SU-DHL-6 (cell line): ENCODE results near the gene SNX3.

Experiments
- CTCF ChIP-seq: fragments of 200-600 bp; sonication (generic); IDR thresholded peaks from one replicate; pipeline ENCODE4 v1.5.1; 2017; ENCODE audit warnings: antibody characterized with exemption, mild to moderate bottlenecking, low read length, moderate library complexity; ENCODE audit not compliant: insufficient read depth, poor library complexity, severe bottlenecking
- EZH2phosphoT487 ChIP-seq: fragments of 200-600 bp; sonication (generic), shearing (Covaris generic); conservative IDR thresholded peaks from 2 replicates; pipeline ENCODE4 v1.6.1; 2018; ENCODE audit warnings: mild to moderate bottlenecking, antibody characterized with exemption, low read length, moderate library complexity, mixed read lengths

- TF ChIP-seq CTCF = no peak
- no peak for TF ChIP-seq EZH2phosphoT487
Observed at GRCh38 chr6:108287373-108287772, 26.5 kb upstream of the SNX3 start.
